Breast epithelium (tissue), 3 donors: ENCODE measurements around the gene MTUS2.

Experiments used
- CTCF ChIP-seq, 3 donors: fragments of 450-650 bp; IDR thresholded peaks; one replicate each; pipeline ENCODE4 v1.5.1; 2016 to 2017; ENCODE audit warnings: antibody characterized with exemption in 3 of 3, mild to moderate bottlenecking in 3 of 3, moderate library complexity in 3 of 3
- POLR2A ChIP-seq: fragments of 450-650 bp; IDR thresholded peaks from one replicate; pipeline ENCODE4 v1.6.1; 2016; ENCODE audit warnings: antibody characterized with exemption, mild to moderate bottlenecking, moderate library complexity

GRCh38 chr13:29319451-29319850, 499.3 kb downstream of the MTUS2 start:
- no peak for TF ChIP-seq POLR2A
- TF ChIP-seq CTCF (IDR thresholded peaks at IDR 0.05): no peak
